Measurements from ENCODE around the gene PTGIS.

GRCh38 chr20:49569411-49570115 is 1.6 kb upstream of the PTGIS start:
- TF ChIP-seq, protein P1, sequence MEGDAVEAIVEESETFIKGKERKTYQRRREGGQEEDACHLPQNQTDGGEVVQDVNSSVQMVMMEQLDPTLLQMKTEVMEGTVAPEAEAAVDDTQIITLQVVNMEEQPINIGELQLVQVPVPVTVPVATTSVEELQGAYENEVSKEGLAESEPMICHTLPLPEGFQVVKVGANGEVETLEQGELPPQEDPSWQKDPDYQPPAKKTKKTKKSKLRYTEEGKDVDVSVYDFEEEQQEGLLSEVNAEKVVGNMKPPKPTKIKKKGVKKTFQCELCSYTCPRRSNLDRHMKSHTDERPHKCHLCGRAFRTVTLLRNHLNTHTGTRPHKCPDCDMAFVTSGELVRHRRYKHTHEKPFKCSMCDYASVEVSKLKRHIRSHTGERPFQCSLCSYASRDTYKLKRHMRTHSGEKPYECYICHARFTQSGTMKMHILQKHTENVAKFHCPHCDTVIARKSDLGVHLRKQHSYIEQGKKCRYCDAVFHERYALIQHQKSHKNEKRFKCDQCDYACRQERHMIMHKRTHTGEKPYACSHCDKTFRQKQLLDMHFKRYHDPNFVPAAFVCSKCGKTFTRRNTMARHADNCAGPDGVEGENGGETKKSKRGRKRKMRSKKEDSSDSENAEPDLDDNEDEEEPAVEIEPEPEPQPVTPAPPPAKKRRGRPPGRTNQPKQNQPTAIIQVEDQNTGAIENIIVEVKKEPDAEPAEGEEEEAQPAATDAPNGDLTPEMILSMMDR (IDR thresholded peaks at IDR 0.05) = no peak
- TF ChIP-seq EZH2 (IDR thresholded peaks at IDR 0.05) (no peak), EZH2phosphoT487 (IDR thresholded peaks at IDR 0.05) (no peak)
